K562 (cell line): ENCODE results near the gene MRPL40.

Experiments
- CTCF ChIP-seq, 3 experiments: IDR thresholded peaks in 2 of 3; conservative IDR thresholded peaks in 1 of 3; 2 replicates each; pipeline ENCODE4 v1.5.1; 2011 to 2012; ENCODE audit warnings: low read length in 3 of 3, mild to moderate bottlenecking in 3 of 3, control low read depth in 2 of 3, improper control_type of control experiment in 1 of 3, inconsistent platforms in 1 of 3, low read depth in 1 of 3, mixed read lengths in 1 of 3, moderate library complexity in 1 of 3; ENCODE audit not compliant: insufficient read depth in 2 of 3
- ELF1 ChIP-seq: fragments of 200-800 bp; sonication (Bioruptor generic); IDR thresholded peaks from 2 replicates; pipeline ENCODE4 v1.6.1; 2016; ENCODE audit warnings: missing genetic modification characterization, missing compliant biosample characterization
- MXI1 ChIP-seq: IDR thresholded peaks from 2 replicates; pipeline ENCODE4 v1.6.1; 2011; ENCODE audit warnings: low read depth, mild to moderate bottlenecking, improper control_type of control experiment, low read length
- RNF219 ChIP-seq: fragments of 250-450 bp; sonication (Bioruptor Pico); IDR thresholded peaks from 2 replicates; pipeline ENCODE4 v1.5.0; 2022; ENCODE audit warnings: mild to moderate bottlenecking
- SP2 ChIP-seq: IDR thresholded peaks from 2 replicates; pipeline ENCODE4 v1.6.1; 2011; ENCODE audit warnings: mild to moderate bottlenecking, low read depth, low read length, moderate library complexity; ENCODE audit not compliant: poor library complexity, severe bottlenecking; ENCODE audit errors: extremely low read depth
- ZHX1 ChIP-seq: fragments of 150-350 bp; conservative IDR thresholded peaks from 2 replicates; pipeline ENCODE4 v1.6.1; 2014; ENCODE audit warnings: low read length
- ZNF24 ChIP-seq: fragments of 450-650 bp; IDR thresholded peaks from 2 replicates; pipeline ENCODE4 v1.6.1; 2016

GRCh38 chr22:19407649-19408606, 24.4 kb upstream of the MRPL40 start:
- TF ChIP-seq ZNF24, result 0 out of 2 replicates have a peak, but pooled peaks have one; percentile 27
- TF ChIP-seq MXI1, result peak; percentile 66; the same call in 1 of the 2 replicates
- TF ChIP-seq ELF1, result no peak
- TF ChIP-seq ZHX1, result no peak
- TF ChIP-seq RNF219 (CRISPR knock-in tag), result no peak
- TF ChIP-seq CTCF (IDR thresholded peaks at IDR 0.05 in 2 of 3, conservative IDR thresholded peaks at IDR 0.05 in 1 of 3; ENCODE audit: insufficient read depth in 2 of 3, low read depth in 1 of 3, low read length in 3 of 3), result peak in 1 of 3 experiments; percentile 3; a peak in 1 of 6 replicates
- TF ChIP-seq SP2, result peak; percentile 16
